Dermis microvascular lymphatic vessel endothelial cell (primary cell): ENCODE results near the gene PLA2G2F. TPM values are rescaled to one million over a fixed set of nuclear protein-coding genes. Genes with fewer than 3 reads are reported as not detected.

Source experiments
- DNase-seq, 2 donors: peaks; one replicate each; pipeline versions ENCODE4 v3.0.0 to v3.0.0-alpha.2; 2010; ENCODE audit warnings: low read depth in 2 of 2
- total RNA-seq: library from RNA; depleted of rRNA; stranded (reverse); fragments of >200 nt; gene quantifications from 2 replicates; pipeline ENCODE4 v1.2.1, GENCODE V29; 2014

Gene PLA2G2F
- total RNA-seq, 1 donor from 2014 or later = not detected

GRCh38 chr1:20188455-20188817 lies 49.3 kb downstream of the PLA2G2F start:
- no peak for DNase-seq

- no peak for DNase-seq
Observed at GRCh38 chr1:20189664-20190063, 50.5 kb downstream of the PLA2G2F start.

GRCh38 chr1:20190256-20191160 lies 51.4 kb downstream of the PLA2G2F start:
- DNase-seq = no peak

- DNase-seq = no peak
Observed at GRCh38 chr1:20191266-20191825, 52.2 kb downstream of the PLA2G2F start.

GRCh38 chr1:20192364-20192763 lies 53.2 kb downstream of the PLA2G2F start:
- DNase-seq = no peak

- DNase-seq = no peak
Observed at GRCh38 chr1:20192871-20193411, 53.8 kb downstream of the PLA2G2F start.

GRCh38 chr1:20194224-20194623 lies 55.1 kb downstream of the PLA2G2F start:
- DNase-seq = no peak

- DNase-seq = peak; percentile 25 to 63
Observed at GRCh38 chr1:20194757-20195461, 55.8 kb downstream of the PLA2G2F start.

GRCh38 chr1:20195462-20195780 lies 56.3 kb downstream of the PLA2G2F start:
- DNase-seq = no peak

- no peak for DNase-seq
Observed at GRCh38 chr1:20197329-20197791, 58.2 kb downstream of the PLA2G2F start.

GRCh38 chr1:20198296-20198695 lies 59.2 kb downstream of the PLA2G2F start:
- DNase-seq = no peak

- DNase-seq = no peak
Observed at GRCh38 chr1:20198918-20199317, 59.8 kb downstream of the PLA2G2F start.

- no peak for DNase-seq
Observed at GRCh38 chr1:20199403-20199802, 60.3 kb downstream of the PLA2G2F start.

- no peak for DNase-seq
Observed at GRCh38 chr1:20199840-20200239, 60.7 kb downstream of the PLA2G2F start.

Other genes starting within 250 kb of the PLA2G2F start
- gene PLA2G2E, start 215.7 kb upstream of the PLA2G2F start, total RNA-seq = not detected in 2 replicates
- gene PLA2G2A, start 159.7 kb upstream of the PLA2G2F start, total RNA-seq = not detected in 2 replicates
- under 0.01 and 0.25 TPM in 2 replicates for gene PLA2G5, start 69.1 kb upstream of the PLA2G2F start, total RNA-seq
- gene PLA2G2D, start 19.8 kb upstream of the PLA2G2F start, total RNA-seq = not detected in 2 replicates
- under 0.01 TPM in 1 of 2 replicates, not detected in the other for gene UBXN10, start 46.8 kb downstream of the PLA2G2F start, total RNA-seq
- gene PLA2G2C, start 47.2 kb downstream of the PLA2G2F start, total RNA-seq = not detected in 2 replicates
- gene VWA5B1, start 151.6 kb downstream of the PLA2G2F start, total RNA-seq = not detected in 2 replicates